Gastrocnemius medialis (tissue), 4 donors: Measurements from ENCODE around the gene PIAS1. TPM values are rescaled to one million over a fixed set of nuclear protein-coding genes. Genes with fewer than 3 reads are reported as not detected.
A peak's percentile ranks its signal among the peaks of the same experiment; 100 is the strongest.

Experiments used
- ATAC-seq, 2 donors: fragments of 150-250 bp; one replicate each; pipeline ENCODE4 v1.9.1; 2016
- DNase-seq, 2 donors: peaks; one replicate each; pipeline ENCODE4 v3.0.0-alpha.2; 2019
- H3K27ac ChIP-seq, 4 donors: fragments of 200-600 bp; sonication (generic); 1 replicate in 1 of 4; 2 replicates in 3 of 4; pipeline ENCODE4 v1.5.1; 2016 to 2018; ENCODE audit warnings: mild to moderate bottlenecking in 2 of 4, moderate library complexity in 1 of 4
- H3K27me3 ChIP-seq, 3 donors: fragments of 200-600 bp; sonication (generic) in 2 of 3; 1 replicate in 1 of 3; 2 replicates in 2 of 3; pipeline versions ENCODE4 v1.5.1 to v1.6.0; 2016 to 2019; ENCODE audit warnings: mild to moderate bottlenecking in 1 of 3, moderate library complexity in 1 of 3
- H3K36me3 ChIP-seq, 2 donors: fragments of 200-600 bp; sonication (generic) in 1 of 2; one replicate each; pipeline ENCODE4 v1.5.1; 2017 to 2018
- H3K4me1 ChIP-seq, 2 donors: fragments of 200-600 bp; sonication (generic) in 1 of 2; one replicate each; pipeline ENCODE4 v1.5.1; 2016 to 2017; ENCODE audit warnings: mild to moderate bottlenecking in 2 of 2
- H3K4me3 ChIP-seq, 4 donors: fragments of 200-600 bp; sonication (generic) in 3 of 4; 1 replicate in 1 of 4; 2 replicates in 3 of 4; pipeline ENCODE4 v1.5.1; 2016 to 2019; ENCODE audit warnings: mild to moderate bottlenecking in 2 of 4
- H3K9me3 ChIP-seq, 3 donors: fragments of 200-600 bp; sonication (generic) in 2 of 3; 1 replicate in 1 of 3; 2 replicates in 2 of 3; pipeline ENCODE4 v1.5.1; 2016 to 2019
- POLR2A ChIP-seq, 2 donors: fragments of 450-650 bp; IDR thresholded peaks; one replicate each; pipeline ENCODE4 v1.6.1; 2017; ENCODE audit warnings: antibody characterized with exemption in 2 of 2, mild to moderate bottlenecking in 2 of 2, moderate library complexity in 2 of 2
- in situ Hi-C, 4 donors: fragments of 200-750 bp; cut with MboI; loops; one replicate each; pipeline versions ENCODE4 v1.15.0 to v1.8.0; 2017; ENCODE audit warnings: low sequenced_read_pairs in 4 of 4
- intact Hi-C: fragments of 100-400 bp; cut with DNase I; formaldehyde crosslinking; loops from one replicate; pipeline ENCODE4 v1.15.1; 2023; ENCODE audit warnings: low total_unique reads
- total RNA-seq, 4 donors: library from RNA; depleted of rRNA; stranded (reverse); fragments of >200 nt; gene quantifications; one replicate each; pipeline versions ENCODE4 v1.1.0 to v1.2.3, GENCODE V29; 2016
- TF ChIP-seq, protein P1 (sequence below), 5 experiments: fragments of 450-650 bp in 3 of 5; fragments of 200-600 bp in 2 of 5; sonication (generic) in 2 of 5; IDR thresholded peaks in 4 of 5; conservative IDR thresholded peaks in 1 of 5; 1 replicate in 4 of 5; 2 replicates in 1 of 5; pipeline ENCODE4 v1.5.1; 2016 to 2019; ENCODE audit warnings: antibody characterized with exemption in 5 of 5, mild to moderate bottlenecking in 3 of 5, moderate library complexity in 3 of 5

The PIAS1 gene
- total RNA-seq, 4 donors from 2014 or later: 16.4 to 71.9 (median 23.5) TPM

DNA sequence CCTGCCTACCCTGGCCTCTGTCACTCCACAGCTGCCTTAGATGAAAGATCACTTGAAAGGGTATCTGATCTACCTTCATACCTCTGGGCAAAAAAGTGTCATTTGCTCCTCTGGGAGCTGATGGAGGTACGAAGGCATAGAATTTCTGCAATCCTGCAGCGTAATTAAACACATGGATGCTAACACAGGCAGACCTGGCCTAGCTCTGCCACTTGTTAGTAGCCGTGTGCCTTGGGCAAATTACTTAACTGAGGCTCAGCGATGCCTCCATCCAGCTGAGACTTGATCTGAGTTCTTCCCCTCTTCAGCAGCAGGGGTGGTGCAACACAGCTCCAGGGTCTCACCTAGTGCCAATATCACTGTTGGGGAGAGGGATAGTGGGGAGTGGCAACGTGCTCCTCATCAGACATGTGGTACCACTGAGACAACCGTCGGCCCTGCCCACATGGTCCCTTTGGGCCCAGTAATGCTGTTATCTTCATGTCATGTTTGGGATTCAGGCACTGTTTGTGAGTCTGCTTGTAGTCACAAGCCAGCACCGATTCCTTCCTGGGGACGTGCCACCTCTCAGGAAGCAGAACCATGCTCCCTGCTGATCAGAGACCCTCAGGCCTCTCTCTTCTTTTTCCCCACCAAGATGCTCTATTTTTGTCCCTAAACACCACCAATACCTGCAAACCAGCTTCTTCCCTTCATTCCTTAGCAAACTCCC, 34.1 kb upstream of the PIAS1 start:
- TF ChIP-seq, protein P1, sequence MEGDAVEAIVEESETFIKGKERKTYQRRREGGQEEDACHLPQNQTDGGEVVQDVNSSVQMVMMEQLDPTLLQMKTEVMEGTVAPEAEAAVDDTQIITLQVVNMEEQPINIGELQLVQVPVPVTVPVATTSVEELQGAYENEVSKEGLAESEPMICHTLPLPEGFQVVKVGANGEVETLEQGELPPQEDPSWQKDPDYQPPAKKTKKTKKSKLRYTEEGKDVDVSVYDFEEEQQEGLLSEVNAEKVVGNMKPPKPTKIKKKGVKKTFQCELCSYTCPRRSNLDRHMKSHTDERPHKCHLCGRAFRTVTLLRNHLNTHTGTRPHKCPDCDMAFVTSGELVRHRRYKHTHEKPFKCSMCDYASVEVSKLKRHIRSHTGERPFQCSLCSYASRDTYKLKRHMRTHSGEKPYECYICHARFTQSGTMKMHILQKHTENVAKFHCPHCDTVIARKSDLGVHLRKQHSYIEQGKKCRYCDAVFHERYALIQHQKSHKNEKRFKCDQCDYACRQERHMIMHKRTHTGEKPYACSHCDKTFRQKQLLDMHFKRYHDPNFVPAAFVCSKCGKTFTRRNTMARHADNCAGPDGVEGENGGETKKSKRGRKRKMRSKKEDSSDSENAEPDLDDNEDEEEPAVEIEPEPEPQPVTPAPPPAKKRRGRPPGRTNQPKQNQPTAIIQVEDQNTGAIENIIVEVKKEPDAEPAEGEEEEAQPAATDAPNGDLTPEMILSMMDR (IDR thresholded peaks at IDR 0.05 in 4 of 5, conservative IDR thresholded peaks at IDR 0.05 in 1 of 5): no peak
- Histone ChIP-seq H3K9me3 (no peaks in the 10 kb centered on the region), H3K27me3 (no peaks in the 10 kb centered on the region), H3K4me3 (no peak overlapping the region), H3K4me1 (peaks cover 0 to 8% of the 10 kb centered on the region in 2 donors), H3K36me3 (no peaks in the 10 kb centered on the region), H3K27ac (peak overlapping the region in 1 of 4 donors; percentile 84)
- DNase-seq (no peak), ATAC-seq (no peak)
- intact Hi-C loops: no loop called here
- in situ Hi-C loops: no loop called here

DNA sequence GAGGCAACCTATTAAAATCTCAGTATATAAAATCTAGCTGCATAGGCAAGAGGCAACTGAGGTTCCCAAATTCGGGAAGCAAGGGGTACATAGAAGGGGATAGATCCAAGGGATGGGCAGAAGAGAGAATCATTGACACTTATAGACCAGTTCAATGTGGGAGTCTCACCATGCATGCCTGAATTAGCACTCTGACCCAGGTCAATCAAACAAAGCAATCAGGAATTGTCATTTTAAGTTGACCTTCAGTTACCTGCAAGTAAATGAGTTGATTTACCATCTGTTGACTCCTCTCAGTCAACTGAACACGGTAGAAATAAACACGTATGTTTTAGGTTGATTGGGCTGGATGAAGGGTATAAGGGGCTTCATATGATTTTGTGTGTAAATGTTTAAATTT, 33.4 kb upstream of the PIAS1 start:
- TF ChIP-seq, protein P1 (IDR thresholded peaks at IDR 0.05 in 4 of 5, conservative IDR thresholded peaks at IDR 0.05 in 1 of 5): no peak
- in situ Hi-C loops (no loop called here), intact Hi-C loops (no loop called here)
- no peaks in the 10 kb centered on the region for H3K36me3 ChIP-seq
- no peak overlapping the region for H3K4me3 ChIP-seq
- peaks cover 0 to 8% of the 10 kb centered on the region in 2 donors for H3K4me1 ChIP-seq
- no peaks in the 10 kb centered on the region for H3K9me3 ChIP-seq
- H3K27ac ChIP-seq: peak overlapping the region in 1 of 4 donors; percentile 84
- no peak for DNase-seq
- no peak for ATAC-seq
- no peaks in the 10 kb centered on the region for H3K27me3 ChIP-seq

DNA sequence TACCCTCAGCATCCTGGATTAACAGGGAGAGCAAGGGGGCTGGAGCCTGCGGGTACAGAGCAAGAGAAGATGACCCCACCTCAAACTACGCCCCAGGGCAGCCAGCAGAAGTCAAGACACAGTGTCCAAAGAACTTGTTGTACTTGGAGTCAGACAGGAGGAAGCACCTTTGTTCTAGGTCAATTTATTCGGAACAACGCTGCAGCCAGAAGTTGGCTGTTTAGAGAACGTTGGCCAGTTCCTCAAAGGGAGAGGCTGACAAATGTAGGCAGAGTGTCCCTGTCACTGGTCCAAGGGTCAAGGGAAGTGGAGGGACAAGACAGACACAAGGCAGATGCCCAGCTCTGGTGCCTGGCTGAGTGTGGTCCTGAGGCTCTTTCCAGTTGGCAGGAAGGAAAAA, 32.1 kb upstream of the PIAS1 start:
- Histone ChIP-seq H3K36me3 (no peaks in the 10 kb centered on the region), H3K27me3 (no peaks in the 10 kb centered on the region), H3K27ac (peak overlapping the region in 3 of 4 donors; percentile 44 to 84 (median 75)), H3K4me1 (peaks cover 0 to 8% of the 10 kb centered on the region in 2 donors), H3K9me3 (no peaks in the 10 kb centered on the region), H3K4me3 (no peak overlapping the region)
- DNase-seq: peak; percentile 83 to 86
- intact Hi-C loops: no loop called here
- in situ Hi-C loops: no loop called here
- peak; percentile 97 for ATAC-seq
- TF ChIP-seq, protein P1 (IDR thresholded peaks at IDR 0.05 in 4 of 5, conservative IDR thresholded peaks at IDR 0.05 in 1 of 5): no peak
- TF ChIP-seq POLR2A (IDR thresholded peaks at IDR 0.05): no peak

DNA sequence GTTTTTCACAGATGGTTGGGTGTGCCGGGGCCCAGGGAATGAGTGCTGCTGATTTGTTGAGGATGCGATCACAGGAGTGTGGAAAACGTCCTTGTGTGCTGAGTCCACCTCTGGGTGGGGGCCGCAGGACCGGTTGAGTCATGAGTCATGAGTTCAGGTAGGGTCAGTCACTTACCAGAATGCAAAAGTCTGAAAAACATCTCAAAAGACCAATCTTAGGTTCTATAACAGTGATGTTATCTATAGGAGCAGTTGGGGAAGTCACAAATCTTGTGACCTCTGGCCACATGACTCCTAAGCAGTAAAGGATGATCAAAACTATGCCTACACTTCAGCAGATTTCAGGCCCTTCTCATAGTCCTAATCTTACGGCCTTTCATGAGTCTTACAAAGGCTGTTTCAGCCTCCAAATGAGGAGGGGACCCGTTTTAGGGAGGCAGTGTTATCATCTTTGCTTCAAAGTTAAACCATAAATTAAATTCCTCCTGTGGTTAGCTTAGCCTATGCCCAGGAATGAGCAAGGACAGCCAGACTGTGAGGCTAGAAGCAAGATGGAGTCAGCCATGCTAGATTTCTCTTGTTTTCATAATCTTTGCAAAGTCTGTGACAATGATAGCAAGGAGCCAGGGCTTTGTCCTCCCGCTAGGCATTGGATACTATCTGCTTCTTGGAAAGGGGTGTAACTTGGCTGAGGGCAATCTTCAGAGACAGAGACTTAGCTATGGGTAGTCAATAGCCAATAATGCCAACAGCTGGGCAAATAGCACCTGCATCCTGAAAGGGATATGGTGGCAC, 30.6 kb upstream of the PIAS1 start:
- no peak for ATAC-seq
- in situ Hi-C loops (no loop called here), intact Hi-C loops (no loop called here)
- H3K4me3 ChIP-seq: no peak overlapping the region
- H3K27me3 ChIP-seq: no peaks in the 10 kb centered on the region
- H3K27ac ChIP-seq: no peak overlapping the region
- no peak for DNase-seq
- H3K4me1 ChIP-seq: peaks cover 0 to 8% of the 10 kb centered on the region in 2 donors
- no peaks in the 10 kb centered on the region for H3K9me3 ChIP-seq
- H3K36me3 ChIP-seq: no peaks in the 10 kb centered on the region
- no peak for TF ChIP-seq POLR2A (IDR thresholded peaks at IDR 0.05)
- TF ChIP-seq, protein P1 (IDR thresholded peaks at IDR 0.05 in 4 of 5, conservative IDR thresholded peaks at IDR 0.05 in 1 of 5): no peak
